T-helper 9 cell (primary cell): Measurements from ENCODE around the gene RNF115.
"Not testable (repeated sequence)": the region's sequence is repeated elsewhere in the genome, so short reads cannot be mapped to it uniquely, and the experiment has no call there.

Source experiments
- DNase-seq: peaks from one replicate; pipeline ENCODE4 v3.0.0-alpha.2; 2020

Gene RNF115

GRCh38 chr1:145773423-145773822 lies 50.5 kb downstream of the RNF115 start:
- DNase-seq = no peak

GRCh38 chr1:145771056-145771455 lies 52.8 kb downstream of the RNF115 start:
- DNase-seq = no peak

GRCh38 chr1:145768004-145768403 lies 55.9 kb downstream of the RNF115 start:
- not testable (repeated sequence) for DNase-seq

- not testable (repeated sequence) for DNase-seq
Measured at GRCh38 chr1:145766926-145767325, 57.0 kb downstream of the RNF115 start.

- not testable (repeated sequence) for DNase-seq
Measured at GRCh38 chr1:145765585-145766360, 58.1 kb downstream of the RNF115 start.

GRCh38 chr1:145765127-145765526 lies 58.8 kb downstream of the RNF115 start:
- not testable (repeated sequence) for DNase-seq

GRCh38 chr1:145764231-145764940 lies 59.5 kb downstream of the RNF115 start:
- not testable (repeated sequence) for DNase-seq

GRCh38 chr1:145762001-145762400 lies 61.9 kb downstream of the RNF115 start:
- DNase-seq = not testable (repeated sequence)

- not testable (repeated sequence) for DNase-seq
Measured at GRCh38 chr1:145761498-145761897, 62.4 kb downstream of the RNF115 start.

- not testable (repeated sequence) for DNase-seq
Measured at GRCh38 chr1:145760395-145760949, 63.4 kb downstream of the RNF115 start.

GRCh38 chr1:145759721-145760120 lies 64.2 kb downstream of the RNF115 start:
- no peak for DNase-seq

- no peak for DNase-seq
Measured at GRCh38 chr1:145758575-145758974, 65.3 kb downstream of the RNF115 start.

GRCh38 chr1:145758116-145758515 lies 65.8 kb downstream of the RNF115 start:
- DNase-seq = no peak

GRCh38 chr1:145757420-145757819 lies 66.5 kb downstream of the RNF115 start:
- DNase-seq = no peak

GRCh38 chr1:145751491-145752037 lies 72.3 kb downstream of the RNF115 start:
- DNase-seq = no peak

- DNase-seq = no peak
Measured at GRCh38 chr1:145750426-145750825, 73.5 kb downstream of the RNF115 start.

- no peak for DNase-seq
Measured at GRCh38 chr1:145747398-145748247, 76.3 kb downstream of the RNF115 start.

- DNase-seq = no peak
Measured at GRCh38 chr1:145740269-145740668, 83.6 kb downstream of the RNF115 start.

GRCh38 chr1:145736191-145736590 lies 87.7 kb downstream of the RNF115 start:
- DNase-seq = no peak

GRCh38 chr1:145730900-145731299 lies 93.0 kb downstream of the RNF115 start:
- no peak for DNase-seq

GRCh38 chr1:145730467-145730866 lies 93.4 kb downstream of the RNF115 start:
- no peak for DNase-seq

GRCh38 chr1:145729666-145730436 lies 94.0 kb downstream of the RNF115 start:
- no peak for DNase-seq
